GM21737 (cell line): ENCODE measurements around the gene PAPPA.

ENCODE experiments used
- ATAC-seq: cut with Tn5 transposase; IDR thresholded peaks from one replicate; pipeline ENCODE4 v1.9.1; 2021; ENCODE audit warnings: mild to moderate bottlenecking, moderate library complexity; ENCODE audit not compliant: unreplicated experiment

PAPPA gene

GRCh38 chr9:116151199-116151598 lies 2.4 kb upstream of the PAPPA start:
- ATAC-seq, result no peak

GRCh38 chr9:116151966-116152381 lies 1.6 kb upstream of the PAPPA start:
- ATAC-seq, result no peak

- ATAC-seq, result no peak
Measured at GRCh38 chr9:116152390-116152789, 1.2 kb upstream of the PAPPA start.

GRCh38 chr9:116152941-116153764 lies 438 bp upstream of the PAPPA start:
- no peak for ATAC-seq

GRCh38 chr9:116154334-116154975 lies 864 bp downstream of the PAPPA start:
- no peak for ATAC-seq

GRCh38 chr9:116154976-116155697 lies 1.5 kb downstream of the PAPPA start:
- ATAC-seq, result no peak

GRCh38 chr9:116155698-116156039 lies 2.1 kb downstream of the PAPPA start:
- ATAC-seq, result no peak

- no peak for ATAC-seq
Measured at GRCh38 chr9:116156621-116157314, 3.2 kb downstream of the PAPPA start.

- ATAC-seq, result no peak
Measured at GRCh38 chr9:116157436-116158138, 4.0 kb downstream of the PAPPA start.

- ATAC-seq, result no peak
Measured at GRCh38 chr9:116160676-116161571, 7.3 kb downstream of the PAPPA start.

GRCh38 chr9:116162241-116162781 lies 8.7 kb downstream of the PAPPA start:
- no peak for ATAC-seq

GRCh38 chr9:116163293-116164055 lies 9.9 kb downstream of the PAPPA start:
- ATAC-seq, result no peak

GRCh38 chr9:116165912-116166311 lies 12.3 kb downstream of the PAPPA start:
- ATAC-seq, result no peak

GRCh38 chr9:116166713-116167112 lies 13.1 kb downstream of the PAPPA start:
- no peak for ATAC-seq

- ATAC-seq, result no peak
Measured at GRCh38 chr9:116168231-116168630, 14.6 kb downstream of the PAPPA start.

- no peak for ATAC-seq
Measured at GRCh38 chr9:116172216-116172615, 18.6 kb downstream of the PAPPA start.

GRCh38 chr9:116174347-116174746 lies 20.8 kb downstream of the PAPPA start:
- ATAC-seq, result no peak

GRCh38 chr9:116175614-116176013 lies 22.0 kb downstream of the PAPPA start:
- no peak for ATAC-seq
